HL-60 (cell line): ENCODE results near the gene IGFBP6.

Experiments used
- POLR2AphosphoS5 ChIP-seq: IDR thresholded peaks from 2 replicates; pipeline ENCODE4 v1.6.1; 2012; ENCODE audit warnings: low read depth
- TF ChIP-seq, protein P1 (sequence below): IDR thresholded peaks from one replicate; pipeline ENCODE4 v1.5.1; 2011; ENCODE audit warnings: low read length, control low read depth, inconsistent platforms; ENCODE audit not compliant: insufficient read depth

DNA sequence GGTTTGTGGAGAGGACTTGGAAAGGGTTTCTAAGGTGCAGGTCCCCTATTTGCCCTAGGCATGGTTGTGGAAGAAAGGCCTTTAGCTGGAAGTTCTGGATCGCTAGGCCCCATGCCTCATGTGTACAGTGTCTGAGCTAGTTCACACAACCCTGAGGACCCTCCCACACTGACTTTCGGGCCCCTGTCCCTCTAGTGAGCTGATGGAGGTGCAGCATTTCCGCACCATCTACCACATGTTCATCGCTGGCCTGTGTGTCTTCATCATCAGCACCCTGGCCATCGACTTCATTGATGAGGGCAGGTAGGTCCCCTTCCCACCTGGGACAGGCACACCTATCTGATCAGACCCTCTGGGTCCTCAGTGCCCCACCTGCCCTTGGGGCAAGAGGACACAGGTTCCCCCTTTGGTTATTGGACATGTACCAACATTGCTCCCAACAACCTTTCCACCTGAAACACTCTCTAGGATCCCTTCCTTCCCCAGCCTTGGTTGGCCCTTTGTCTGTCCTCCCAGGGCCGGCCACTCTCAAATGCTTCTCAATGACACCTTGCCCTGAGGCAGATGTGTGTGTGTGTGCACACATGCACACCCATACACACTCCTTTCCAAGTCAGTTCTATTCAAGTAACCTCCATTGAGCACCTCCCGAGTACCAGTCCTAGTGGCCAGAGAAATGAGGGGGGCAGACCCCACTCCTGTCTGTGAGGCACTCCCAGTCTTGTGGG is 8.4 kb downstream of the IGFBP6 start:
- TF ChIP-seq, protein P1, sequence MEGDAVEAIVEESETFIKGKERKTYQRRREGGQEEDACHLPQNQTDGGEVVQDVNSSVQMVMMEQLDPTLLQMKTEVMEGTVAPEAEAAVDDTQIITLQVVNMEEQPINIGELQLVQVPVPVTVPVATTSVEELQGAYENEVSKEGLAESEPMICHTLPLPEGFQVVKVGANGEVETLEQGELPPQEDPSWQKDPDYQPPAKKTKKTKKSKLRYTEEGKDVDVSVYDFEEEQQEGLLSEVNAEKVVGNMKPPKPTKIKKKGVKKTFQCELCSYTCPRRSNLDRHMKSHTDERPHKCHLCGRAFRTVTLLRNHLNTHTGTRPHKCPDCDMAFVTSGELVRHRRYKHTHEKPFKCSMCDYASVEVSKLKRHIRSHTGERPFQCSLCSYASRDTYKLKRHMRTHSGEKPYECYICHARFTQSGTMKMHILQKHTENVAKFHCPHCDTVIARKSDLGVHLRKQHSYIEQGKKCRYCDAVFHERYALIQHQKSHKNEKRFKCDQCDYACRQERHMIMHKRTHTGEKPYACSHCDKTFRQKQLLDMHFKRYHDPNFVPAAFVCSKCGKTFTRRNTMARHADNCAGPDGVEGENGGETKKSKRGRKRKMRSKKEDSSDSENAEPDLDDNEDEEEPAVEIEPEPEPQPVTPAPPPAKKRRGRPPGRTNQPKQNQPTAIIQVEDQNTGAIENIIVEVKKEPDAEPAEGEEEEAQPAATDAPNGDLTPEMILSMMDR, result no peak
- no peak for TF ChIP-seq POLR2AphosphoS5
